ENCODE results near the gene CCT8L2.
"Not testable (repeated sequence)": the region's sequence is repeated elsewhere in the genome, so short reads cannot be mapped to it uniquely, and the experiment has no call there.

The CCT8L2 gene

DNA sequence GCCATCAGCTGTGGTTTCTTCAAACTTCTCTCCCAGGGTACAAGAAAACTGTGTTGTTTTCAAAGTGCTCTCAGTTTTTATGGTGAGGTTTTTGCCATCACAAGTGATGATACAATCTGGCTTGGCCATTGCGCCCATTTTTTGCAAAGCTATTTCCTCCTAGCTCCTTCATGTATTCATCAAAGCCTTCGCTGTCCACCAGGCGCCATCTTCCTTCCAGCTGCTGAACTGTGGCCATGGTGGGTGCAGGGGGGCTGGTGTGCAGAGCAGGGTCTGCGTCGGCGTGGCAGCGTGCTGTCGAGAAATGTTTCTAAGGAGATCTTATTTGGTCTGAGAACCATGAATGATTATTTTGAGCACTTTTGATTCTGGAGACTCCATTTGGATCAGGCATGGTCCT is 2.6 kb upstream of the CCT8L2 start:
- DNase-seq (ENCODE audit: low read depth): not testable (repeated sequence)

- no peak for DNase-seq (ENCODE audit: low read depth)
Observed at GRCh38 chr22:16594026-16594425, 1.4 kb upstream of the CCT8L2 start.

DNA sequence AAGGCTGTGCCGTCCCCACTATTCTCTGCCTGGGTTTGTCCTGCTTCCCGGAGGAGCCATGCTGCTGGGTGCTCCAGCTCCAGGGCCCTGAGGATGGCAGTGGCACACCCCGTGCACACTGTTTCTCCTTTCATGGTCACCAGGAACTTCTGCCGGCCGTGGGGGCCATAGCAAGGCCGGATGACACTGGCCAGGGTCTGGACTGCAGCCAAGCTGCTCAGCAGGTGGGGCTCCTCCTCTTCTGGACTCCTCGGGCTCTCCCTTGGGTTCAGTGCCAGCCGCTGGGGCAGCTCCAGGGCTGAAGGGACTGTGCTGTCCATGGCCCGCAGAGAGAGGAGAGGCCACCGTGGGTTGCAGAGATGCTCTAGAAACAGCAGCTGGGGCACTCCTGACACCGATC is 379 bp downstream of the CCT8L2 start:
- DNase-seq (ENCODE audit: low read depth): not testable (repeated sequence)

DNA sequence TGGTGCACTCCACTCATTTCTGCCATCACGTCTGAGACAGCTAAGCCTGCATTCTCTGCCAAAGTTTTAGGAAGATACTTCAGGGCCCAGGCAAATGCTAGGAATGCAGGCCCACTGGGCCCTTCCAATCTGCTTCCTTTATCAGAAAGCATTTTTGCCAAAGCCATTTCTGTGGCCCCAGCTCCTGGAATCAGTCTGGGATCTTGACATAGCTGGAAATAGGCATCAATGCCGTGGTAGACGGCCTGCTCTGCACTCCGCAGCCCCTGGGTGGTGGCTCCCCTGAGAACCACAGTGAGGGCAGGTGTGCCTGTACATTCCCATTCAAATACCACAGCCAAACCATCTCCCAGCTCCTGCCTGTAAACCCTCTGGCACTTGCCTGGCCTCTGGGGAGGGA is 1.5 kb downstream of the CCT8L2 start:
- not testable (repeated sequence) for DNase-seq (ENCODE audit: low read depth)

DNA sequence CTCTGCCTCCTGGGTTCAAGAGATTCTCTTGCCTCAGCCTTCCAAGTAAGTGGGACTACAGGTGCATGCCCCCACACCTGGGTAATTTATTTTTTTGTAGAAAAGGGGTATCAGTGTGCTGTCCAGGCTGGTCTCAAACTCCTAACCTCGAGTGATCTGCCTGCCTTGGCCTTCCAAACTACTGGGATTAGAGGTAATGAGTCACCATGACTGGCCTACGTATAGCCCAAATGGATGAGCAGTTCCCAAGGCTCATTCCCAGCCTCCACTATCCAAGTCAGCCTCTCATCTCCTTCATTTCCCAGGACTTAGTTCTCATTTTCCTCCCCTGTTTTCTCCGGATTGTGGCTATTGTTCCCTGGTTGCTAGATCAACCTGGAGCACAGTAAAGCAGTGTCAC is 5.6 kb downstream of the CCT8L2 start:
- no peak for DNase-seq (ENCODE audit: low read depth)

- DNase-seq (ENCODE audit: low read depth): no peak
Observed at GRCh38 chr22:16586170-16586569, 6.4 kb downstream of the CCT8L2 start.

GRCh38 chr22:16580872-16581271 is 11.7 kb downstream of the CCT8L2 start:
- not testable (repeated sequence) for DNase-seq (ENCODE audit: low read depth)

DNA sequence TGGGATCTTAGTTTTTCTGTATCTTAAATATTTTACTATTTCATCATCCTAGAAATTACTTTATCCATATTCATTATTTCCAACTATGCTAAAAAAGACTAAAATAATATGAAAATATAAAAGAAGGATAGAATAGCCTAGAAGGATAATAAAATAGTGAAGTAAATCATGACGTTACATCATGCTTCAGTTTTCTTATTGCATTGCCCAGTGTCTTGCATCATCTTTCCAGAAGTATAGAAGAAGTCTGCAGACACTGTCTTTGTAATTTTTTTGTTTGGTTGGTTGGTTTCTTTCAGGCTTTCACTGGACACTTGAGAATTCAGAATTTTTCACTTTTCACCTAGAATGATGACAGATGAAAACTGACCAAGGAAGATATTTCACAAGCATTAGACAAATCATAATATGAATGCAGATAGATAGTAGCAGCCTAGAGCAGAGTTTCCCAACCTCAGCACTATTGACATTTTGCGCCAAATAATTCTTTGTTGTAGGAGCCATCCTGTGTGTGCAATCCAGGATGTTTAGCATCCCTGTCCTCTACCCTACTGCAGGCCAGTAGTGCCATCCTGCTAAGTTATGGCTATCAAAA is 23.3 kb downstream of the CCT8L2 start:
- DNase-seq (ENCODE audit: low read depth): not testable (repeated sequence)

GRCh38 chr22:16568425-16568758 is 24.2 kb downstream of the CCT8L2 start:
- no peak for DNase-seq (ENCODE audit: low read depth)

- DNase-seq (ENCODE audit: low read depth): not testable (repeated sequence)
Observed at GRCh38 chr22:16567617-16568424, 24.8 kb downstream of the CCT8L2 start.

GRCh38 chr22:16566421-16567151 is 26.0 kb downstream of the CCT8L2 start:
- not testable (repeated sequence) for DNase-seq (ENCODE audit: low read depth)

GRCh38 chr22:16565585-16566420 is 26.8 kb downstream of the CCT8L2 start:
- DNase-seq (ENCODE audit: low read depth): not testable (repeated sequence)

DNA sequence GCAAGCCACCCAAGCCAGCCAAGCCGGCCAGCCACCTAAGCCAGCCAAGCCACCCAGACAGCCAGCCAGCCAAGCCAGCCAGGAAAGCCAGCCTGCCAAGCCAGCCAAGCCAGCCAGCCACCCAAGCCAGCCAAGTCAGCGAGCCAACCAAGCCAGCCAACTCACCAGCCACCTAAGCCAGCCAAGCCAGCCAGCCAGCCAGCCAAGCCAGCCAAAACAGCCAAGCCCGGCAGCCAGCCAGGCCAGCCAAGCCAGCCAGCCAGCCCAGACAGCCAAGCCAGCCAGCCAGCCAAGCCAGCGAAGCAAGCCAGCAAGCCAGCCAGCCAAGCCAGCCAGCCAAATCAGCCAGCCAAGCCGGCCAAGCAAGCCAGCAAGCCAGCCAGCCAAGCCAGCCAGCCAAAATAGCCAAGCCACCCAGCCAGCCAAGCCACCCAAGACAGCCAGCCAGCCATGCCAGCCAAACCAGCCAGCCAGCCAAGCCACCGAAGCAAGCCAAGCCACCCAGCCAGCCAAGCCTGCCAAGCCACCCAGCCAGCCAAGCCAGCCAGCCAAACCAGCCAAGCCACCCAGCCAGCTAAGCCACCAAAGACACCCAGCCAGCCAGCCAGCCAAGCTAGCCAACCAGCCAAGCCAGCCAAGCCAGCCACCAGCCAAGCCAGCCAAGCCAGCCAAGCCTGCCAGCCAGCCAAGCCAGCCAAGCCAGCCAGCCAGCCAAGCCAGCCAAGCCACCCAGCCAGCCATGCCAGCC is 27.6 kb downstream of the CCT8L2 start:
- not testable (repeated sequence) for DNase-seq (ENCODE audit: low read depth)

GRCh38 chr22:16563555-16564520 is 28.8 kb downstream of the CCT8L2 start:
- no peak for DNase-seq (ENCODE audit: low read depth)

DNA sequence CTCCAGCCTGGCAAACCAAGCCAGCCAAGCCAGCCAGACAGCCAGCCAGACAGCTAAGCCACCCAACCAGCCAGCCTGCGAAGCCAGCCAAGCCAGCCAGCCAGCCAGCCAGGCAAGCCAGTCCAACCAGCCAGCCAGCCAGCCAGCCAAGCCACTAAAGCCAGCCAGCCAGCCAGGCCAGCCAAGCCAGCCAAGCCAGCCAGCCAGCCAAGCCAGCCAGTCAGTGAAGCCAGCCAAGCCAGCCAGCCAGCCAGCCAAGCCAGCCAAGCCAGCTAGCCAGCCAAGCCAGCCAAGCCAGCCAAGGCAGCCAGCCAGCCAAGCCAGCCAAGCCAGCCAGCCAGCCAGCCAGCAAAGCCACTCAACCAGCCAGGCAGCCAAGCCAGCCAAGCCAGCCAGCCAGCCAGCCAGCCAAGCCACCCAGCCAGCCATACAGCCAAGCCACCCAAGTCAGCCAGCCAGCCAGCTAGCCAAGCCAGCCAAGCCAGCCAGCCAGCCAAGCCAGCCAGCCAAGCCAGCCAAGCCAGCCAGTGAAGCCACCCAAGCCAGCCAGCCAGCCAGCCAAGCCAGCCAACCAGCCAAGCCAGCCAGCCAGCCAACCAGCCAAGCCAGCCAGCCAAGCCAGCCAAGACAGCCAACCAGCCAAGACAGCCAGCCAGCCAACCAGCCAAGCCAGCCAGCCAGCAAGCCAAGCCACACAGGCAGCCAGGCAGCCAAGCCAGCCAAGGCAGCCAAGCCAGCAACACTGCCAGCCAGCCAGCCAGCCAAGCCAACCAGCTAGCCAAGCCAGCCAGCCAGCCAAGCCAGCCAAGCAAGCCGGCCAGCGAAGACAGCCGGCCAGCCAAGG is 29.7 kb downstream of the CCT8L2 start:
- no peak for DNase-seq (ENCODE audit: low read depth)

DNA sequence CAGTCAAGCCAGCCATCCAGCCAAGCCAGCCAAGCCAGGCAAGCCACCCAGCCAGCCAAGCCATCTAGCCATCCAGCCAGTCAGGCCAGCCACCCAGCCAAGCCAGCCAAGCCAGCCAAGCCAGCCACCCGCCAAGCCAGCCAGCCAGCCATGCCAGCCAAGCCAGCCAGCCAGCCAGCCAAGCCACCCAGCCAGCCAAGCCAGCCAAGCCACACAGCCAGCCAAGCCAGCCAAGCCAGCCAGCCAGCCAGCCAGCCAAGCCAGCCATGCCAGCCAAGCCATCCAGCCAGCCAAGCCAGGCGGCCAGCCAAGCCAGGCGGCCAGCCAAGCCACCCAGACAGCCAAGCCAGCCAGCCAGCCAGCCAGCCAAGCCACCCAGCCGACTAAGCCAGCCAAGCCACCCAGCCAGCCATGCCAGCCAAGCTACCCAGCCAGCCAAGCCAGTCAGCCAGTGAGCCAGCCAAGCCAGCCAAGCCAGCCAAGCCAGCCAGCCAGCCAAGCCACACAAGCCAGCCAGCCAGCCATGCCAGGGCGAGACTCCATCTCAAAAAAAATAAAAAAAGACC is 31.4 kb downstream of the CCT8L2 start:
- not testable (repeated sequence) for DNase-seq (ENCODE audit: low read depth)

DNA sequence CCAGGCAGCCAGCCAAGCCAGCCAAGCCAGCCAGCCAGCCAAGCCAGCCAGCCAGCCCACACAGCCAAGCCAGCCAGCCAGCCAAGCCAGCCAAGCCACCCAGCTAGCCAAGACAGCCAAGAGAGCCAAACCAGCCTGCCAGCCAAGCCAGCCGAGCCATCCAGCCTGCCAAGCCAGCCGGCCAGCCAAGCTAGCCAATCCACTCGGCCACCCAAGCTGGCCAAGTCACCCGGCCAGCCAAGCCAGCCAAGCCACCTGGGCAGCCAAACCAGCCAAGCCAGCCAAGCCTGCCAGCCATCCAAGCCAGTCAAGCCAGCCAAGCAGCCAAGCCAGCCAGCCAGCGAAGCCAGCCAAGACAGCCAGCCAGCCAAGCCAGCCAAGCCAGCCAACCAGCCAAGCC is 32.0 kb downstream of the CCT8L2 start:
- DNase-seq (ENCODE audit: low read depth): not testable (repeated sequence)

DNA sequence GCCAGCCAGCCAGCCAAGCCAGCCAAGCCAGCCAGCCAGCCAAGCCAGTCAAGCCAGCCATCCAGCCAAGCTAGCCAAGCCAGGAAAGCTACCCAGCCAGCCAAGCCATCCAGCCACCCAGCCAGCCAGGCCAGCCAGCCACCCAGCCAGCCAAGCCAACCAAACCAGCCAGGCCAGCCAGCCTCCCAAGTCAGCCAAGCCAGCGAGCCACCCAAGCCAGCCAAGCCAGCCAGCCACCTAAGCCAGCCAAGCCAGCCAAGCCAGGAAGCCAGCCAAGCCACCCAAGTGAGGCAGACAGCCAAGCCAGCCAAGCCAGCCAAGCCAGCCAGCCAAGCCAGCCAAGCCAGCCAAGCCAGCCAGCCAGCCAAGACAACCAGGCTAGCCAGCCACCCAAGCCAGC is 32.6 kb downstream of the CCT8L2 start:
- not testable (repeated sequence) for DNase-seq (ENCODE audit: low read depth)
